Body of pancreas (tissue), 4 donors: ENCODE results near the gene RIPOR1. TPM values are rescaled to one million over a fixed set of nuclear protein-coding genes. Genes with fewer than 3 reads are reported as not detected.

Experiments used
- ATAC-seq: fragments of 150-250 bp; one replicate; pipeline ENCODE4 v1.9.1; 2016
- DNase-seq, 4 donors: peaks; one replicate each; pipeline ENCODE4 v3.0.0-alpha.2; 2019
- H3K27ac ChIP-seq, 4 donors: fragments of 200-600 bp; sonication (generic); 1 replicate in 3 of 4; 2 replicates in 1 of 4; pipeline versions ENCODE4 v1.5.1 to v1.6.1; 2016 to 2019; ENCODE audit warnings: mild to moderate bottlenecking in 1 of 4, mixed read lengths in 1 of 4, moderate library complexity in 1 of 4
- H3K27me3 ChIP-seq, 2 donors: fragments of 200-600 bp; sonication (generic); one replicate each; pipeline ENCODE4 v1.6.0; 2016; ENCODE audit warnings: mild to moderate bottlenecking in 1 of 2
- H3K36me3 ChIP-seq, 2 donors: fragments of 200-600 bp; sonication (generic); replicated peaks in 1 of 2; 2 replicates each; pipeline ENCODE4 v1.5.1; 2016; ENCODE audit warnings: low read depth in 2 of 2; ENCODE audit not compliant: insufficient read depth in 1 of 2
- H3K4me1 ChIP-seq: fragments of 200-600 bp; sonication (generic); one replicate; pipeline ENCODE4 v1.6.0; 2016
- H3K4me3 ChIP-seq, 2 donors: fragments of 200-600 bp; sonication (generic); 1 replicate in 1 of 2; 2 replicates in 1 of 2; pipeline ENCODE4 v1.5.1; 2016 to 2019
- H3K9me3 ChIP-seq, 3 donors: fragments of 200-600 bp; sonication (generic); 1 replicate in 2 of 3; 2 replicates in 1 of 3; pipeline ENCODE4 v1.5.1; 2016
- CTCF ChIP-seq, 7 experiments: fragments of 450-650 bp in 4 of 7; fragments of 200-600 bp in 3 of 7; sonication (generic) in 3 of 7; IDR thresholded peaks; one replicate each; pipeline ENCODE4 v1.5.1; 2016 to 2019; ENCODE audit warnings: antibody characterized with exemption in 7 of 7
- POLR2A ChIP-seq, 3 donors: fragments of 450-650 bp; IDR thresholded peaks; one replicate each; pipeline ENCODE4 v1.6.1; 2016; ENCODE audit warnings: antibody characterized with exemption in 3 of 3, mild to moderate bottlenecking in 2 of 3
- WGBS, 2 donors: methylation state at CpG; one replicate each; pipeline ENCODE4 v1.1.5; 2017; 5-methylcytosine and 5-hydroxymethylcytosine counted together
- intact Hi-C: fragments of 100-400 bp; cut with DNase I; formaldehyde crosslinking; loops from one replicate; pipeline ENCODE4 v1.15.1; 2023
- total RNA-seq, 2 donors: library from RNA; depleted of rRNA; stranded (reverse); fragments of >200 nt; gene quantifications; one replicate each; pipeline ENCODE4 v1.1.0, GENCODE V29; 2016

The RIPOR1 gene
- total RNA-seq, 2 donors from 2014 or later, result 37.9 to 62.6 TPM

- no peak for TF ChIP-seq CTCF (IDR thresholded peaks at IDR 0.05)
- TF ChIP-seq POLR2A (IDR thresholded peaks at IDR 0.05), result no peak
- 78% methylated on average over 4 of the region's 4 CpGs; no CpG with 5 or more reads in 1 of the 2 donors for WGBS, 2 donors
- H3K4me1 ChIP-seq, result peaks cover 65% of the 10 kb centered on the region
- no peaks in the 10 kb centered on the region for H3K27me3 ChIP-seq
- H3K36me3 ChIP-seq, result no peaks in the 10 kb centered on the region
- intact Hi-C loops, result no loop called here
- no peak for ATAC-seq
- no peak overlapping the region for H3K27ac ChIP-seq
- H3K4me3 ChIP-seq, result no peak overlapping the region
- H3K9me3 ChIP-seq, result no peaks in the 10 kb centered on the region
- DNase-seq, result no peak
Measured at GRCh38 chr16:67539271-67539670, 10.6 kb downstream of the RIPOR1 start.

GRCh38 chr16:67539691-67540635 is 11.3 kb downstream of the RIPOR1 start:
- Histone ChIP-seq H3K4me1 (peaks cover 62% of the 10 kb centered on the region), H3K9me3 (no peaks in the 10 kb centered on the region), H3K27ac (no peak overlapping the region), H3K36me3 (no peaks in the 10 kb centered on the region), H3K27me3 (no peaks in the 10 kb centered on the region), H3K4me3 (no peak overlapping the region)
- WGBS, 2 donors, result 89 to 93% methylated on average over 16 to 27 of the region's 27 CpGs
- intact Hi-C loops, result no loop called here
- TF ChIP-seq CTCF (IDR thresholded peaks at IDR 0.05) (no peak), POLR2A (IDR thresholded peaks at IDR 0.05) (no peak)
- DNase-seq (no peak), ATAC-seq (no peak)

GRCh38 chr16:67540756-67541155 is 12.1 kb downstream of the RIPOR1 start:
- ATAC-seq (no peak), DNase-seq (no peak)
- Histone ChIP-seq H3K27me3 (no peaks in the 10 kb centered on the region), H3K4me1 (peaks cover 59% of the 10 kb centered on the region), H3K4me3 (no peak overlapping the region), H3K36me3 (peaks cover 0 to 2% of the 10 kb centered on the region in 2 donors), H3K27ac (peak overlapping the region in 2 of 4 donors; percentile 24 to 30), H3K9me3 (no peaks in the 10 kb centered on the region)
- WGBS, 2 donors, result 94 to 100% methylated on average over 1 of the region's 1 CpG
- TF ChIP-seq CTCF (IDR thresholded peaks at IDR 0.05), result no peak
- no peak for TF ChIP-seq POLR2A (IDR thresholded peaks at IDR 0.05)
- intact Hi-C loops, result no loop called here

- peak overlapping the region; percentile 10 to 54 (median 27) for H3K27ac ChIP-seq
- no peak for ATAC-seq
- H3K4me1 ChIP-seq, result peaks cover 60% of the 10 kb centered on the region
- DNase-seq, result peak; percentile 36 to 78 (median 56)
- intact Hi-C loops, result no loop called here
- H3K9me3 ChIP-seq, result no peaks in the 10 kb centered on the region
- H3K27me3 ChIP-seq, result no peaks in the 10 kb centered on the region
- H3K4me3 ChIP-seq, result no peak overlapping the region
- H3K36me3 ChIP-seq, result peaks cover 0 to 2% of the 10 kb centered on the region in 2 donors
- TF ChIP-seq POLR2A (IDR thresholded peaks at IDR 0.05) (no peak), CTCF (IDR thresholded peaks at IDR 0.05) (no peak)
- 76 to 82% methylated on average over 8 to 14 of the region's 14 CpGs for WGBS, 2 donors
Measured at GRCh38 chr16:67541391-67542263, 13.0 kb downstream of the RIPOR1 start.
